ENCODE results near the gene BRINP3.

DNA sequence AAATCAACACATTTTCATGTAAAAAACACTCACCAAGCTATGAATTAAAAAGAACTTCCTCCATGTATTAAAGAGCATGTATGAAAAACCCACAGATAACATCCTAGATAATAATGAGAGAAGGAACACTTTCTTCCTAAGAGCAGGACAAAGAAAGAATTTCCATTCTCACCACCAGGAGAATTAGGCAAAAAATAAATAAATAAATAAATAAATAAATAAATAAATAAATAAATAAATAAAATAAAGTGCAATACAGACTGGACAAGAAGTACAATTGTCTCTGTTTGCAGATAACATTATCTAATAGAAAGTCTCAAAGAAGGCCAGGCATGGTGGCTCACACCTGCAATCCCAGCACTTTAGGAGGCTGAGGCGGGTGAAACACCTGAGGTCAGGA lies 218.2 kb downstream of the BRINP3 start:
- no peak for TF ChIP-seq POLR2A (IDR thresholded peaks at IDR 0.05)
- TF ChIP-seq, protein P1, sequence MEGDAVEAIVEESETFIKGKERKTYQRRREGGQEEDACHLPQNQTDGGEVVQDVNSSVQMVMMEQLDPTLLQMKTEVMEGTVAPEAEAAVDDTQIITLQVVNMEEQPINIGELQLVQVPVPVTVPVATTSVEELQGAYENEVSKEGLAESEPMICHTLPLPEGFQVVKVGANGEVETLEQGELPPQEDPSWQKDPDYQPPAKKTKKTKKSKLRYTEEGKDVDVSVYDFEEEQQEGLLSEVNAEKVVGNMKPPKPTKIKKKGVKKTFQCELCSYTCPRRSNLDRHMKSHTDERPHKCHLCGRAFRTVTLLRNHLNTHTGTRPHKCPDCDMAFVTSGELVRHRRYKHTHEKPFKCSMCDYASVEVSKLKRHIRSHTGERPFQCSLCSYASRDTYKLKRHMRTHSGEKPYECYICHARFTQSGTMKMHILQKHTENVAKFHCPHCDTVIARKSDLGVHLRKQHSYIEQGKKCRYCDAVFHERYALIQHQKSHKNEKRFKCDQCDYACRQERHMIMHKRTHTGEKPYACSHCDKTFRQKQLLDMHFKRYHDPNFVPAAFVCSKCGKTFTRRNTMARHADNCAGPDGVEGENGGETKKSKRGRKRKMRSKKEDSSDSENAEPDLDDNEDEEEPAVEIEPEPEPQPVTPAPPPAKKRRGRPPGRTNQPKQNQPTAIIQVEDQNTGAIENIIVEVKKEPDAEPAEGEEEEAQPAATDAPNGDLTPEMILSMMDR (IDR thresholded peaks at IDR 0.05): no peak

Measured in Peyer's patch (tissue), 4 donors.